Neural cell (in vitro differentiated cells): ENCODE data around the gene NHS. TPM values are rescaled to one million over a fixed set of nuclear protein-coding genes. Genes with fewer than 3 reads are reported as not detected.

Source experiments
- H2AFZ ChIP-seq: fragments of 200-600, 300-800 bp; sonication (generic), shearing (Covaris generic); 2 replicates; pipeline ENCODE4 v1.6.0; 2014; ENCODE audit warnings: low read depth, mild to moderate bottlenecking, antibody characterized with exemption, low read length, moderate library complexity
- H3F3A ChIP-seq: fragments of 200-600 bp; shearing (Covaris generic); 2 replicates; pipeline ENCODE4 v1.6.1; 2016; ENCODE audit warnings: mild to moderate bottlenecking, moderate library complexity, mixed read lengths, antibody characterized with exemption, low read length; ENCODE audit not compliant: insufficient read depth, poor library complexity, severe bottlenecking
- H3K27ac ChIP-seq: fragments of 200-600, 300-800 bp; sonication (generic), shearing (Covaris generic); 2 replicates; pipeline ENCODE4 v1.5.1; 2014; ENCODE audit warnings: mild to moderate bottlenecking, low read length, moderate library complexity
- H3K27me3 ChIP-seq: fragments of 300-800, 200-600 bp; sonication (generic), shearing (Covaris generic); 2 replicates; pipeline ENCODE4 v1.6.0; 2014; ENCODE audit warnings: mild to moderate bottlenecking, low read depth, low read length, moderate library complexity; ENCODE audit not compliant: insufficient read depth
- H3K36me3 ChIP-seq: fragments of 300-800, 200-600 bp; sonication (generic), shearing (Covaris generic); 2 replicates; pipeline ENCODE4 v1.5.1; 2014; ENCODE audit warnings: mild to moderate bottlenecking, antibody characterized with exemption, low read length, moderate library complexity; ENCODE audit not compliant: insufficient read depth
- H3K4me2 ChIP-seq: fragments of 300-800, 200-600 bp; sonication (generic), shearing (Covaris generic); 2 replicates; pipeline ENCODE4 v1.6.0; 2014; ENCODE audit warnings: mild to moderate bottlenecking, low read length
- H3K4me3 ChIP-seq: fragments of 300-800, 200-600 bp; sonication (generic), shearing (Covaris generic); 2 replicates; pipeline ENCODE4 v1.5.1; 2014; ENCODE audit warnings: mild to moderate bottlenecking, low read length, moderate library complexity
- H3K79me2 ChIP-seq: fragments of 200-600 bp; shearing (Covaris generic); replicated peaks from 2 replicates; pipeline ENCODE4 v1.6.0; 2014; ENCODE audit warnings: mild to moderate bottlenecking, low read length, moderate library complexity; ENCODE audit not compliant: insufficient read depth
- H3K9ac ChIP-seq: fragments of 300-800, 200-600 bp; sonication (generic), shearing (Covaris generic); 2 replicates; pipeline ENCODE4 v1.6.1; 2016; ENCODE audit warnings: mild to moderate bottlenecking, low read length, mixed read lengths
- H3K9me2 ChIP-seq: fragments of 200-600 bp; shearing (Covaris generic); 2 replicates; pipeline ENCODE4 v1.6.1; 2016; ENCODE audit warnings: mild to moderate bottlenecking, low read length, mixed read lengths; ENCODE audit not compliant: insufficient read depth
- H3K9me3 ChIP-seq: fragments of 200-600, 300-800 bp; sonication (generic), shearing (Covaris generic); 2 replicates; pipeline ENCODE4 v1.6.1; 2016; ENCODE audit warnings: mild to moderate bottlenecking, mixed run types, low read length, moderate library complexity, mixed read lengths
- H4K20me1 ChIP-seq: fragments of 200-600 bp; shearing (Covaris generic); 2 replicates; pipeline ENCODE4 v1.6.1; 2016; ENCODE audit warnings: mild to moderate bottlenecking, mixed run types; ENCODE audit not compliant: insufficient read depth
- CTCF ChIP-seq: fragments of 450-650 bp; IDR thresholded peaks from 2 replicates; pipeline ENCODE4 v1.5.1; 2014; ENCODE audit warnings: antibody characterized with exemption, mild to moderate bottlenecking, moderate library complexity; ENCODE audit not compliant: poor library complexity, severe bottlenecking
- EP300 ChIP-seq: fragments of 450-650 bp; conservative IDR thresholded peaks from 2 replicates; pipeline ENCODE4 v1.6.1; 2014; ENCODE audit warnings: antibody characterized with exemption, mild to moderate bottlenecking, moderate library complexity; ENCODE audit not compliant: poor library complexity, severe bottlenecking
- EZH2 ChIP-seq: fragments of 200-600, 300-800 bp; shearing (Covaris generic), sonication (generic); IDR thresholded peaks from 2 replicates; pipeline ENCODE4 v1.6.1; 2014; ENCODE audit warnings: antibody characterized with exemption, low read length, borderline replicate concordance, mild to moderate bottlenecking; ENCODE audit not compliant: insufficient read depth, poor library complexity, severe bottlenecking
- MXI1 ChIP-seq: fragments of 450-650 bp; conservative IDR thresholded peaks from 2 replicates; pipeline ENCODE4 v1.6.1; 2014; ENCODE audit warnings: antibody characterized with exemption, mild to moderate bottlenecking; ENCODE audit not compliant: poor library complexity, severe bottlenecking
- POLR2AphosphoS5 ChIP-seq: IDR thresholded peaks from 2 replicates; pipeline ENCODE4 v1.6.1; 2012
- RAD21 ChIP-seq: fragments of 450-650 bp; conservative IDR thresholded peaks from 2 replicates; pipeline ENCODE4 v1.6.1; 2014; ENCODE audit warnings: antibody characterized with exemption, mild to moderate bottlenecking, moderate library complexity
- REST ChIP-seq: IDR thresholded peaks from 2 replicates; pipeline ENCODE4 v1.6.1; 2012; ENCODE audit warnings: borderline replicate concordance
- SMC3 ChIP-seq: fragments of 450-650 bp; conservative IDR thresholded peaks from 2 replicates; pipeline ENCODE4 v1.6.1; 2014; ENCODE audit warnings: antibody characterized with exemption, mild to moderate bottlenecking, moderate library complexity; ENCODE audit not compliant: poor library complexity
- TAF1 ChIP-seq: IDR thresholded peaks from 2 replicates; pipeline ENCODE4 v1.6.1; 2012; ENCODE audit warnings: low read depth
- polyA plus RNA-seq: library from polyadenylated mRNA; depleted of rRNA; stranded (reverse); fragments of >200 nt; gene quantifications from 2 replicates; pipeline ENCODE4 v1.2.3, GENCODE V29; 2014

The NHS gene
- polyA plus RNA-seq, 1 donor from 2014 or later = 1.9 TPM

GRCh38 chrX:17580539-17581152 is 205.6 kb downstream of the NHS start:
- Histone ChIP-seq H3K9me3 (no peaks in the 10 kb centered on the region), H3K27ac (no peak overlapping the region), H3F3A (no peaks in the 10 kb centered on the region), H4K20me1 (no peaks in the 10 kb centered on the region), H3K27me3 (no peaks in the 10 kb centered on the region), H2AFZ (no peak overlapping the region), H3K4me3 (no peak overlapping the region), H3K9me2 (no peaks in the 10 kb centered on the region), H3K4me2 (no peak overlapping the region), H3K36me3 (no peaks in the 10 kb centered on the region), H3K79me2 (no peaks in the 10 kb centered on the region), H3K9ac (no peak overlapping the region)
- no peak for TF ChIP-seq SMC3
- no peak for TF ChIP-seq POLR2AphosphoS5
- TF ChIP-seq EZH2 = no peak
- TF ChIP-seq REST = no peak
- no peak for TF ChIP-seq CTCF

GRCh38 chrX:17581641-17582040 is 206.6 kb downstream of the NHS start:
- Histone ChIP-seq H3K4me3 (no peak overlapping the region), H3K79me2 (no peaks in the 10 kb centered on the region), H3K36me3 (no peaks in the 10 kb centered on the region), H3K4me2 (no peak overlapping the region), H3K9ac (no peak overlapping the region), H3K9me3 (no peaks in the 10 kb centered on the region), H4K20me1 (no peaks in the 10 kb centered on the region), H3K27me3 (no peaks in the 10 kb centered on the region), H3F3A (no peaks in the 10 kb centered on the region), H3K27ac (no peak overlapping the region), H2AFZ (no peak overlapping the region), H3K9me2 (no peaks in the 10 kb centered on the region)
- TF ChIP-seq TAF1 (no peak), RAD21 (no peak), REST (no peak), MXI1 (no peak), POLR2AphosphoS5 (no peak), EZH2 (no peak), CTCF (no peak), SMC3 (no peak), EP300 (no peak)
